Upper lobe of left lung (tissue), 6 donors: ENCODE measurements around the gene XXYLT1. TPM values are rescaled to one million over a fixed set of nuclear protein-coding genes. Genes with fewer than 3 reads are reported as not detected.

ENCODE experiments used
- ATAC-seq, 2 donors: fragments of 200-7000 bp; cut with Tn5 transposase; one replicate each; pipeline ENCODE4 v1.9.1; 2022; ENCODE audit warnings: mild to moderate bottlenecking in 2 of 2, moderate library complexity in 2 of 2; ENCODE audit not compliant: low FRiP score in 2 of 2
- DNase-seq, 2 donors: peaks; one replicate each; pipeline ENCODE4 v3.0.0-alpha.2; 2019 to 2020
- H3K27ac ChIP-seq, 4 donors: fragments of 200-600 bp; sonication (generic); one replicate each; pipeline ENCODE4 v1.5.1; 2016 to 2019
- H3K27me3 ChIP-seq, 4 donors: fragments of 200-600 bp; sonication (generic); one replicate each; pipeline ENCODE4 v1.5.1; 2017 to 2019
- H3K36me3 ChIP-seq, 4 donors: fragments of 200-600 bp; sonication (generic); one replicate each; pipeline ENCODE4 v1.5.1; 2016 to 2019
- H3K4me1 ChIP-seq, 4 donors: fragments of 200-600 bp; sonication (generic); one replicate each; pipeline ENCODE4 v1.5.1; 2018 to 2019
- H3K4me3 ChIP-seq, 4 donors: fragments of 200-600 bp; sonication (generic); one replicate each; pipeline ENCODE4 v1.5.1; 2017 to 2019; ENCODE audit warnings: mild to moderate bottlenecking in 2 of 4, moderate library complexity in 1 of 4
- H3K9me3 ChIP-seq, 4 donors: fragments of 200-600 bp; sonication (generic); one replicate each; pipeline ENCODE4 v1.5.1; 2018 to 2019
- EP300 ChIP-seq, 4 donors: sonication (generic); formaldehyde crosslinking; IDR thresholded peaks; one replicate each; pipeline ENCODE4 v1.5.1; 2017; ENCODE audit warnings: antibody characterized with exemption in 4 of 4, control low read depth in 2 of 4
- POLR2A ChIP-seq, 4 donors: fragments of 450-650 bp; IDR thresholded peaks; one replicate each; pipeline ENCODE4 v1.5.1; 2016 to 2017; ENCODE audit warnings: antibody characterized with exemption in 4 of 4, mild to moderate bottlenecking in 2 of 4
- POLR2AphosphoS5 ChIP-seq, 2 donors: sonication (generic); formaldehyde crosslinking; IDR thresholded peaks; one replicate each; pipeline ENCODE4 v1.5.1; 2017; ENCODE audit warnings: antibody characterized with exemption in 2 of 2
- WGBS, 2 donors: methylation state at CpG; one replicate each; pipeline ENCODE4 v1.1.5; 2017 to 2018; 5-methylcytosine and 5-hydroxymethylcytosine counted together
- total RNA-seq, 6 donors: library from RNA; depleted of rRNA in 4 of 6; stranded (reverse); fragments of >200 nt in 4 of 6; gene quantifications; one replicate each; pipeline versions ENCODE4 v1.1.0 to v1.2.1, GENCODE V29; 2016 to 2021
- TF ChIP-seq, protein P1 (sequence below), 6 experiments: fragments of 450-650 bp in 4 of 6; fragments of 200-600 bp in 2 of 6; sonication (generic) in 2 of 6; IDR thresholded peaks; one replicate each; pipeline ENCODE4 v1.5.1; 2016 to 2019; ENCODE audit warnings: antibody characterized with exemption in 6 of 6
- donor health status: DM: no; HTN: no; CAD: no; lungs with moderate emphysema.
- donor health status: DM: no; HTN: yes; CAD: no; lungs with severe emphysema.

The XXYLT1 gene
- total RNA-seq, 6 donors from 2014 or later, result 6.3 to 9.6 (median 8.6) TPM

DNA sequence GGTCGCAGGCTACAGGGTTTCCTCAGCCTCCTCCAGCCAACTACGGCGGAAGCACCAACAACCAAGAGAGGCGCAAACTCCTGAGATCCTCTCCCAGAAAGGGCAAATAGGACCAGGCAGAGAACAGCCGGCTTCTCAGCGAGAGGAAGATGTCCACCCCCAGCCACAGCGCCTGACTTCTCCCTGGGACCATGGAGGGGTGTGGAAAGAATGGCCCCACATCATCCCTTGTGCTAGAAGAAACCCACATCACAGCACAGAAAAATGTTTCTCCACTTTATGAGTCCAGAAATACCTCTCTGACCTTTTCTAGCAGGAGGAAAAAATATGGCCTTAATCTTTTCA lies 105.7 kb downstream of the XXYLT1 start:
- Histone ChIP-seq H3K36me3 (no peaks in the 10 kb centered on the region), H3K4me1 (peaks cover 20 to 23% (median 22%) of the 10 kb centered on the region in 4 donors), H3K27ac (peak overlapping the region in 1 of 4 donors; percentile 11), H3K27me3 (no peaks in the 10 kb centered on the region), H3K9me3 (no peaks in the 10 kb centered on the region), H3K4me3 (no peak overlapping the region)
- DNase-seq, result no peak
- no peak for ATAC-seq
- 81 to 82% methylated on average over 6 to 7 of the region's 7 CpGs for WGBS, 2 donors
- TF ChIP-seq, protein P1, sequence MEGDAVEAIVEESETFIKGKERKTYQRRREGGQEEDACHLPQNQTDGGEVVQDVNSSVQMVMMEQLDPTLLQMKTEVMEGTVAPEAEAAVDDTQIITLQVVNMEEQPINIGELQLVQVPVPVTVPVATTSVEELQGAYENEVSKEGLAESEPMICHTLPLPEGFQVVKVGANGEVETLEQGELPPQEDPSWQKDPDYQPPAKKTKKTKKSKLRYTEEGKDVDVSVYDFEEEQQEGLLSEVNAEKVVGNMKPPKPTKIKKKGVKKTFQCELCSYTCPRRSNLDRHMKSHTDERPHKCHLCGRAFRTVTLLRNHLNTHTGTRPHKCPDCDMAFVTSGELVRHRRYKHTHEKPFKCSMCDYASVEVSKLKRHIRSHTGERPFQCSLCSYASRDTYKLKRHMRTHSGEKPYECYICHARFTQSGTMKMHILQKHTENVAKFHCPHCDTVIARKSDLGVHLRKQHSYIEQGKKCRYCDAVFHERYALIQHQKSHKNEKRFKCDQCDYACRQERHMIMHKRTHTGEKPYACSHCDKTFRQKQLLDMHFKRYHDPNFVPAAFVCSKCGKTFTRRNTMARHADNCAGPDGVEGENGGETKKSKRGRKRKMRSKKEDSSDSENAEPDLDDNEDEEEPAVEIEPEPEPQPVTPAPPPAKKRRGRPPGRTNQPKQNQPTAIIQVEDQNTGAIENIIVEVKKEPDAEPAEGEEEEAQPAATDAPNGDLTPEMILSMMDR (IDR thresholded peaks at IDR 0.05), result no peak
- TF ChIP-seq EP300 (IDR thresholded peaks at IDR 0.05), result no peak
- no peak for TF ChIP-seq POLR2AphosphoS5 (IDR thresholded peaks at IDR 0.05)
- no peak for TF ChIP-seq POLR2A (IDR thresholded peaks at IDR 0.05)

DNA sequence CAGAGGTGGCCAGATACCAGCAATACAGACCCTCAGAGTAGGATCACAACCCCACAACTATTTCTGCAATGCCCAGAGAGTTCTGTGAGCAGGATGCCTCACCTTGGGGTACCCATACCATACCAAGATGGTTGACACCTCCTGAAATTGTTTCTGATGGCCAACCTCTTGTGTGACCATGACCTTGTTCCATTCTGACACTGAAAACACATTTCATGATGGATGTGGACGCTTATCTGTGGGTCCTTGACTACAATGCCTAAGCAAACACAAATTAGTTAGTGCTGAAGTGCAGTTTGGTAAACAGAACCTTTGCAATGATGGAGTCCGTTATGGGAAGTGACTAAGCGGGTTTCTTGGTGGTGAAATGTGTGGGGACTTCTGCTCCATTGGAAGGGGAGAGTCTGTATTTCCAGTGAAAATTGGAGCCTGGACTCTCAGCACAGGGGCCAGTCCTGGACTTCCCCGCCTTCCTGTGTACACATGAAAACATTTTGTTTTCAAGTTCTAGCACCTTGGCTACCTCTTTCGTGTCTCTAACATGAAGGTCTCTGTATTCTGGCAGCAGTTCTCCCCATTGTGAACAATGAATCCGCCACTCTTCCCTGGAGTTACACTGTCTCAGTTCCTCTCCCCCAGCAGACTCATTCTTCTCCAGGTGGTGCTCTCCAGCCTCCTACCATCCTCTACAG lies 106.2 kb downstream of the XXYLT1 start:
- H3K36me3 ChIP-seq, result no peaks in the 10 kb centered on the region
- H3K9me3 ChIP-seq, result no peaks in the 10 kb centered on the region
- no peak overlapping the region for H3K4me3 ChIP-seq
- WGBS, 2 donors, result 65 to 74% methylated on average over 6 of the region's 6 CpGs
- H3K27me3 ChIP-seq, result no peaks in the 10 kb centered on the region
- H3K4me1 ChIP-seq, result peaks cover 25 to 28% (median 26%) of the 10 kb centered on the region in 4 donors
- DNase-seq (no peak), ATAC-seq (no peak)
- TF ChIP-seq, protein P1 (IDR thresholded peaks at IDR 0.05), result no peak
- no peak for TF ChIP-seq POLR2AphosphoS5 (IDR thresholded peaks at IDR 0.05)
- TF ChIP-seq EP300 (IDR thresholded peaks at IDR 0.05), result no peak
- no peak for TF ChIP-seq POLR2A (IDR thresholded peaks at IDR 0.05)
- peak overlapping the region in 1 of 4 donors; percentile 36 for H3K27ac ChIP-seq

DNA sequence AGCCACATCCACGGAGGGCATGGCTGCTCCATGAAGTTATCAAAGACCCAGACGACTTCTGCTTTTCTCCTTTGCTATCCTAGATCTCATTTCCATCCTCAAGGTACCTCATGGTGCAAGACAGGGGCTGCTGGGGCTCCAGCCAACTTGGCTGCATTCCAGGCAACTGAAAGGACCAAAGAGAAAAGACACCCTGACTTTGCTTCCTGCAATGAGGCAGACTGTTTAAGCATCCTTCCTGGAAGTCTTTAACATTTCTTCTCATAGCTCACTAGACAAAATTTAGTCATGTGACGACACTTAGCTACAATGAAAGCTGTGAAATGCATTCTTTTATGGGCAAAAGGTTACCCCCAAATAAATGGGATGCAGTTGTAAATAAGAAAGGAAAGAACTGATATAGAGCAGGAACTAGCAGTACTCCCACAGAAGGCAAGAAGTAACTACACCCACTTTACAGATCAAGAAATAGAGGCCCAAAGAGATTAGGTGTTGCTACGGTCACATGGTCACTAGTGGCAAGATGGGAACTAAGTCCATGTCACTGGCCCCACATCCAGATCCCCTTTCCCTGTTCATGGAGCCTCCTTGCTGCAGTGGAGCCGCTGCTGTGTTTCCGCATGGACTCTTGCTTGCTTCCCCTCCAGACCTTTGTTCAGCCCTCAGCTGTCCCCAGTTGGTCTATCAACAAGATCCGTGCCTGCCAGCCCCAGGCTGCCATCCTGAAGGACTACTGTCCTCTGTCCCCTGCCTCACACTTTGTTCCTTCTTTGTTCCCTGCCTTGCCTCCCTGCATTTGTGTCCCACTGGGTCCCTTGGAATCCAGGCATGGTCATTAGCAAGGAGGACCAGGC lies 107.0 kb downstream of the XXYLT1 start:
- Histone ChIP-seq H3K27me3 (no peaks in the 10 kb centered on the region), H3K4me3 (no peak overlapping the region), H3K27ac (peak overlapping the region in 1 of 4 donors; percentile 36), H3K36me3 (no peaks in the 10 kb centered on the region), H3K9me3 (no peaks in the 10 kb centered on the region), H3K4me1 (peaks cover 26 to 34% (median 30%) of the 10 kb centered on the region in 4 donors)
- 86 to 93% methylated on average over 7 of the region's 7 CpGs for WGBS, 2 donors
- no peak for ATAC-seq
- TF ChIP-seq EP300 (IDR thresholded peaks at IDR 0.05) (no peak), POLR2A (IDR thresholded peaks at IDR 0.05) (no peak), POLR2AphosphoS5 (IDR thresholded peaks at IDR 0.05) (no peak)
- TF ChIP-seq, protein P1 (IDR thresholded peaks at IDR 0.05), result no peak
- DNase-seq, result no peak

DNA sequence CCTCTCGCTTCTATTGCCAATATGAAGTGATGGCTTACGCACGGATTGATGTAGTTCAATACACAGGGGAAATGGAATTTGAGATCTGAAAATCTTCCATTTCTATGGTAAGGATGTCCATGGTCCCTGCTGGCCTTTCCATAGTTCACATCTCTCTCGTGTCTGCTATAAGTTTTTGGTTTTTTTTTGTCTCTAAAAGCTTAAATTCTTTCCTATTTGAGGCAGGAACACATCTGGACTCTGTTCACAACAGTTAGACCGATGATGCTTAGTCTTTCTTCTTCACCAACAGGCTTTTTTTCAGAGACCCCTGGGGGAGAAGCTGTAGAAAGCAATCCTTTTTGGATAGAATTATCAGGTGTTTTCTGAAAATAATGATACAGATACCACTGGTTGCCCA lies 108.1 kb downstream of the XXYLT1 start:
- DNase-seq, result no peak
- peak overlapping the region in 3 of 4 donors; percentile 56 to 88 (median 77) for H3K27ac ChIP-seq
- no peak for TF ChIP-seq EP300 (IDR thresholded peaks at IDR 0.05)
- TF ChIP-seq POLR2A (IDR thresholded peaks at IDR 0.05), result no peak
- no peak for TF ChIP-seq POLR2AphosphoS5 (IDR thresholded peaks at IDR 0.05)
- no peak for ATAC-seq
- peaks cover 26 to 34% (median 30%) of the 10 kb centered on the region in 4 donors for H3K4me1 ChIP-seq
- H3K9me3 ChIP-seq, result no peaks in the 10 kb centered on the region
- H3K4me3 ChIP-seq, result no peak overlapping the region
- no peaks in the 10 kb centered on the region for H3K36me3 ChIP-seq
- WGBS, 2 donors, result 74 to 88% methylated on average over 5 of the region's 5 CpGs
- H3K27me3 ChIP-seq, result no peaks in the 10 kb centered on the region

DNA sequence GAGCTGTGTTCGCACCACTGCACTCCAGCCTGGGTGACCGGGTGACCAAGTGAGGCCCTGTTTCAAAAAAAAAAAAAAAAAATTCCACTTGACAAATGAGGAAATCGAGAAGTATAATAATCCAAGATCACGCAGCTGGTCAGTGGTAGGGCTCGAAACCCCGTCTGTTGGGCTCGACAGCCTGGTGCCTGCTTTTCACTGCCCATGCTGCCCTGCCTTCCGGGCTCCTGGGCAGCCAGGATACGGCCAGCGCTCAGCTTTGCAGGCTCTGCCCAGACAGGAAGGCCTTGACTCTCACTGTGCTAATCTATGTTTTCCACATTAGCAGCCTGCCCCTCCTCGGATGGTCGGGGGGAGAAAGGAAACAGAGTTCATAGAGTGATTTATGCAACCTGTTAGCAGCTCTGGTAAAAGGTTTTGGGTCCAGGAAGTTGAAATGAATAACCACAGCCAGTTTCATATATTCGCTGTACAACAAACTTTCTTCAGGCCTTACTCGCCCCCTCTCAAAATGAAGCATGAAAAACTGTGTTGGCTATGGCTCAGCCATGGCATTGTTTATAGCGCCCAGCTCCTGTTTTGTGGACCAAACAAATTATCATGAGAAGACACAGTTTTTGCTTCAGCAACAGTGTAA lies 108.8 kb downstream of the XXYLT1 start:
- 35 to 38% methylated on average over 13 to 15 of the region's 15 CpGs for WGBS, 2 donors

More for the DNA sequence above, 108.8 kb downstream of the XXYLT1 start:
- TF ChIP-seq, protein P1 (IDR thresholded peaks at IDR 0.05), result no peak
- no peak for TF ChIP-seq POLR2A (IDR thresholded peaks at IDR 0.05)
- TF ChIP-seq POLR2AphosphoS5 (IDR thresholded peaks at IDR 0.05), result peak; percentile 42 to 62
- TF ChIP-seq EP300 (IDR thresholded peaks at IDR 0.05), result no peak
- no peaks in the 10 kb centered on the region for H3K36me3 ChIP-seq
- peak overlapping the region; percentile 56 to 88 (median 70) for H3K27ac ChIP-seq
- H3K4me1 ChIP-seq, result peaks cover 26 to 34% (median 30%) of the 10 kb centered on the region in 4 donors
- peak in 1 of 2 donors; percentile 63 for ATAC-seq
- H3K27me3 ChIP-seq, result no peaks in the 10 kb centered on the region
- no peak overlapping the region for H3K4me3 ChIP-seq
- DNase-seq, result peak in 1 of 2 donors; percentile 50
- H3K9me3 ChIP-seq, result no peaks in the 10 kb centered on the region
